ENCODE results near the gene NDN. TPM values are rescaled to one million over a fixed set of nuclear protein-coding genes. Genes with fewer than 3 reads are reported as not detected.
A peak's percentile ranks its signal among the peaks of the same experiment; 100 is the strongest.

NDN gene
- total and polyA plus RNA-seq, 2 donors (not counting 3 experiments of a cell fraction or from before 2014, with no cell fraction given) = 19.2 to 23.1 TPM

DNA sequence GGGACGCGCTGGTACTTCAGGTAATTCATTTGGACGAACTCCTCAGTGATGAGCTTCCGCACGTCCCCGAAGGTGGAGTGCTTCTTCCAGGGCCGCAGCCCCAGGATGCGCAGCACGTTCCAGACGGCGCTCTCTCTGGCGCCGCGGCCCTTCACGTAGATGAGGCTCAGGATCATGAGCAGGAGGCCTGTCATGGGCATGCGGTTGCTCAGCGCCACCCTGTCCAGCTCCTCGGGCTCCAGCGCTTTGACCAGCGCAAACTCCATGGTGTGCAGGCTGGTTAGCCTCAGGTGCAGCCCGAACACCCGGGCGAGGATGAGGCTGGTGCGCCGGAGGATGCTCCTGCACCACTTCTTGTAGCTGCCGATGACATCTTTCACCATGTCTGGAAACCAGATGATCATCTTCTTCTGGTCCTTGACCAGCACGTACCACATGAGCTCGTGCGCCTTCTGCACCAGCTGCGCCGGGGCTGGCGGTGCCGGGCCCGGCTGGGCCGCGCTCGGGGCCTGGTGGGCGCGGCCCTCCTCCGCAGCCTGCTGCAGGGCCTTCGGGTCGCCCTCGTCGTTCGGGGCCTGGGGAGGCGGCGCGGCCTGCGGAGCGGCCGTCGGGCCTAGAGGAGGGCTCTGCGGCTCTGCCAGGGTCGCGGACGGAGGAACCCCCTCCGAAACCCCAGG is 501 bp downstream of the NDN start:
- H3K36me3 ChIP-seq (ENCODE audit: control insufficient read depth in 2 of 2, extremely low read depth in 1 of 2, insufficient read depth in 2 of 2, low read length in 2 of 2) = no peaks in the 10 kb centered on the region
- no peaks in the 10 kb centered on the region for H3K27me3 ChIP-seq (ENCODE audit: control insufficient read depth in 2 of 2, insufficient read depth in 2 of 2, low read length in 2 of 2)
- ChIA-PET POLR2A (no interaction called here), CTCF (no interaction called here)
- FAIRE-seq (no peak), DNase-seq (ENCODE audit: low read depth, low spot score) (peak; percentile 2)
- H3K27ac ChIP-seq (ENCODE audit: insufficient read depth, low read depth, low read length) = no peak overlapping the region
- no peaks in the 10 kb centered on the region for H4K20me1 ChIP-seq (replicated peaks; ENCODE audit: control insufficient read depth, extremely low read depth, insufficient read depth, low read length)
- peak overlapping the region in 1 of 3 experiments; percentile 39 for H3K4me3 ChIP-seq (replicated peaks in 1 of 3; ENCODE audit: insufficient read depth in 1 of 3, low read depth in 1 of 3, low read length in 3 of 3)
- no peaks in the 10 kb centered on the region for H3K9me3 ChIP-seq (replicated peaks; ENCODE audit: control insufficient read depth, insufficient read depth, low read length)
- no peaks in the 10 kb centered on the region for H3K9me1 ChIP-seq (replicated peaks; ENCODE audit: control insufficient read depth, extremely low read depth, insufficient read depth, low read length)
- H3K79me2 ChIP-seq (ENCODE audit: control insufficient read depth, insufficient read depth, low read length) = no peaks in the 10 kb centered on the region
- H2AFZ ChIP-seq (ENCODE audit: low read depth, low read length) = peak overlapping the region; percentile 56
- no peaks in the 10 kb centered on the region for H3K4me1 ChIP-seq (ENCODE audit: control insufficient read depth, extremely low read depth, insufficient read depth, low read length)
- no TSS peak for BruUV-seq (replicated peaks)
- no peak overlapping the region for H3K9ac ChIP-seq (replicated peaks; ENCODE audit: extremely low read depth, insufficient read depth, low read length)
- dilution Hi-C loops (cut with MboI; ENCODE audit: extremely low pct_ligation_motif_present, low sequenced_read_pairs) = no loop called here
- H3K4me2 ChIP-seq (ENCODE audit: insufficient read depth, low read length) = peak overlapping the region; percentile 46
- intact Hi-C loops (cut with micrococcal nuclease) = no loop called here
- TF ChIP-seq POLR2AphosphoS5 (IDR thresholded peaks at IDR 0.05; ENCODE audit: insufficient read depth, low read depth, low read length) (no peak), GATA2 (IDR thresholded peaks at IDR 0.05; ENCODE audit: insufficient read depth, insufficient read length, low read depth, low read length) (no peak), POLR2A (IDR thresholded peaks at IDR 0.05; ENCODE audit: low read depth, low read length) (no peak), MYC (IDR thresholded peaks at IDR 0.05; ENCODE audit: low read depth, low read length) (no peak)
- TF ChIP-seq, protein P1, sequence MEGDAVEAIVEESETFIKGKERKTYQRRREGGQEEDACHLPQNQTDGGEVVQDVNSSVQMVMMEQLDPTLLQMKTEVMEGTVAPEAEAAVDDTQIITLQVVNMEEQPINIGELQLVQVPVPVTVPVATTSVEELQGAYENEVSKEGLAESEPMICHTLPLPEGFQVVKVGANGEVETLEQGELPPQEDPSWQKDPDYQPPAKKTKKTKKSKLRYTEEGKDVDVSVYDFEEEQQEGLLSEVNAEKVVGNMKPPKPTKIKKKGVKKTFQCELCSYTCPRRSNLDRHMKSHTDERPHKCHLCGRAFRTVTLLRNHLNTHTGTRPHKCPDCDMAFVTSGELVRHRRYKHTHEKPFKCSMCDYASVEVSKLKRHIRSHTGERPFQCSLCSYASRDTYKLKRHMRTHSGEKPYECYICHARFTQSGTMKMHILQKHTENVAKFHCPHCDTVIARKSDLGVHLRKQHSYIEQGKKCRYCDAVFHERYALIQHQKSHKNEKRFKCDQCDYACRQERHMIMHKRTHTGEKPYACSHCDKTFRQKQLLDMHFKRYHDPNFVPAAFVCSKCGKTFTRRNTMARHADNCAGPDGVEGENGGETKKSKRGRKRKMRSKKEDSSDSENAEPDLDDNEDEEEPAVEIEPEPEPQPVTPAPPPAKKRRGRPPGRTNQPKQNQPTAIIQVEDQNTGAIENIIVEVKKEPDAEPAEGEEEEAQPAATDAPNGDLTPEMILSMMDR (IDR thresholded peaks at IDR 0.05; ENCODE audit: extremely low read depth in 1 of 2, insufficient read depth in 1 of 2, low read depth in 1 of 2, low read length in 2 of 2) = no peak

DNA sequence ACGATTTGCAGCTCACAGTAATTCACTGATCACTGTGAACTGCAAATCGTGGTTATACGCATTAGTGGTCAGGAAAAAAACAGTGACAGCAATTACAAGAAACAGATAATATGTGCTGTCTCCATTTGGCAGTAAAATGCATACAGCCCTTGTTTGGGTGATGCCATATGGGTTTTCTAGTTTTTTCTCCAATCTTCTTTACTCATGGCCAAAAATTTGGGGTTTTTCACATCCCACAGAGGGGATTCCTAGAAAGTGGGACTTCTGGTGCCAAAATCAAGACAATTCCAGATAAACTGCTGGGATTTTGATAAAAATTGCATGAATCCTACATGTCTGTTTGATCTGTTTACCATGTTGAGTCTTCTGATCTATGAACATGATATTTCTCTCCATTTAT is 15.6 kb downstream of the NDN start:
- TF ChIP-seq GATA2 (IDR thresholded peaks at IDR 0.05; ENCODE audit: insufficient read depth, insufficient read length, low read depth, low read length) = no peak
- no peak for TF ChIP-seq POLR2AphosphoS5 (IDR thresholded peaks at IDR 0.05; ENCODE audit: insufficient read depth, low read depth, low read length)
- TF ChIP-seq FOS (IDR thresholded peaks at IDR 0.05; ENCODE audit: borderline replicate concordance, insufficient read depth, low read length) = no peak
- no peak for TF ChIP-seq MYC (IDR thresholded peaks at IDR 0.05; ENCODE audit: low read depth, low read length)
- TF ChIP-seq EZH2 (IDR thresholded peaks at IDR 0.05; ENCODE audit: borderline replicate concordance, low read depth, low read length, severe bottlenecking) = no peak
- TF ChIP-seq MAX (IDR thresholded peaks at IDR 0.05; ENCODE audit: insufficient read depth, insufficient read length) = no peak
- TF ChIP-seq, protein P1 (IDR thresholded peaks at IDR 0.05; ENCODE audit: extremely low read depth in 1 of 2, insufficient read depth in 1 of 2, low read depth in 1 of 2, low read length in 2 of 2) = no peak
- no peak for FAIRE-seq
- Histone ChIP-seq H3K9me3 (replicated peaks; ENCODE audit: control insufficient read depth, insufficient read depth, low read length) (no peaks in the 10 kb centered on the region), H3K9ac (replicated peaks; ENCODE audit: extremely low read depth, insufficient read depth, low read length) (no peak overlapping the region), H3K27ac (ENCODE audit: insufficient read depth, low read depth, low read length) (no peak overlapping the region), H2AFZ (ENCODE audit: low read depth, low read length) (no peak overlapping the region), H4K20me1 (replicated peaks; ENCODE audit: control insufficient read depth, extremely low read depth, insufficient read depth, low read length) (no peaks in the 10 kb centered on the region), H3K4me1 (ENCODE audit: control insufficient read depth, extremely low read depth, insufficient read depth, low read length) (no peaks in the 10 kb centered on the region), H3K79me2 (ENCODE audit: control insufficient read depth, insufficient read depth, low read length) (no peaks in the 10 kb centered on the region), H3K27me3 (ENCODE audit: control insufficient read depth in 2 of 2, insufficient read depth in 2 of 2, low read length in 2 of 2) (no peaks in the 10 kb centered on the region), H3K9me1 (replicated peaks; ENCODE audit: control insufficient read depth, extremely low read depth, insufficient read depth, low read length) (no peaks in the 10 kb centered on the region), H3K4me2 (ENCODE audit: insufficient read depth, low read length) (no peak overlapping the region), H3K36me3 (ENCODE audit: control insufficient read depth in 2 of 2, extremely low read depth in 1 of 2, insufficient read depth in 2 of 2, low read length in 2 of 2) (no peaks in the 10 kb centered on the region), H3K4me3 (replicated peaks in 1 of 3; ENCODE audit: insufficient read depth in 1 of 3, low read depth in 1 of 3, low read length in 3 of 3) (no peak overlapping the region)
- no peak for DNase-seq (ENCODE audit: low read depth, low spot score)
- intact Hi-C loops (cut with micrococcal nuclease) (no loop called here), dilution Hi-C loops (cut with MboI; ENCODE audit: extremely low pct_ligation_motif_present, low sequenced_read_pairs) (no loop called here)
- CTCF ChIA-PET = no interaction called here
- BruUV-seq (replicated peaks) = no TSS peak
- POLR2A ChIA-PET = no interaction called here

Measured in endothelial cell of umbilical vein (primary cell).